SK-N-SH (cell line): ENCODE results near the gene CPN1. TPM values are rescaled to one million over a fixed set of nuclear protein-coding genes. Genes with fewer than 3 reads are reported as not detected.

ENCODE experiments used
- CTCF ChIA-PET: fragments of 300-600, 350-600 bp; formaldehyde crosslinking; extraction: SDS; loops from one replicate; lab custom pipeline; 2021; lab: Yijun Ruan, JAX
- POLR2A ChIA-PET: fragments of 350-600 bp; sonication (Branson Sonifier 250); formaldehyde crosslinking; extraction: SDS; loops from one replicate; lab custom pipeline; 2020; ENCODE audit warnings: antibody characterized with exemption, inconsistent platforms; lab: Yijun Ruan, JAX
- DNase-seq: peaks from one replicate; pipeline ENCODE4 v3.0.0; 2012
- H2AFZ ChIP-seq: fragments of 200-600 bp; sonication (generic); 2 replicates; pipeline ENCODE4 v1.8.1; 2016; ENCODE audit warnings: antibody characterized with exemption, mild to moderate bottlenecking, low read depth
- H3F3A ChIP-seq: fragments of 200-600 bp; sonication (generic); replicated peaks from 2 replicates; pipeline ENCODE3; 2016; ENCODE audit warnings: antibody characterized with exemption, mild to moderate bottlenecking; ENCODE audit not compliant: insufficient read depth
- H3K27ac ChIP-seq, 2 experiments: fragments of 200-500 bp in 1 of 2; fragments of 200-600 bp in 1 of 2; sonication (Bioruptor generic) in 1 of 2; sonication (generic), shearing (Covaris generic) in 1 of 2; 2 replicates each; pipeline versions ENCODE4 v1.5.1 to v1.6.1; 2014 to 2016; ENCODE audit warnings: low read depth in 2 of 2, inconsistent platforms in 1 of 2, low read length in 1 of 2, mild to moderate bottlenecking in 1 of 2, mixed read lengths in 1 of 2
- H3K27me3 ChIP-seq: fragments of 200-600 bp; sonication (generic), shearing (Covaris generic); 2 replicates; pipeline ENCODE4 v1.6.1; 2016; ENCODE audit warnings: mixed run types; ENCODE audit not compliant: insufficient read depth
- H3K36me3 ChIP-seq, 2 experiments: fragments of 200-500 bp in 1 of 2; fragments of 200-600 bp in 1 of 2; sonication (Bioruptor generic) in 1 of 2; sonication (generic) in 1 of 2; replicated peaks in 1 of 2; 2 replicates each; pipeline versions ENCODE3 to v1.5.1; 2014 to 2016; ENCODE audit warnings: low read length in 1 of 2, mild to moderate bottlenecking in 1 of 2; ENCODE audit not compliant: insufficient read depth in 2 of 2, control insufficient read depth in 1 of 2
- H3K4me1 ChIP-seq, 2 experiments: fragments of 200-500 bp in 1 of 2; fragments of 200-600 bp in 1 of 2; sonication (Bioruptor generic) in 1 of 2; sonication (generic), shearing (Covaris generic) in 1 of 2; 2 replicates each; pipeline versions ENCODE4 v1.5.1 to v1.6.1; 2014 to 2016; ENCODE audit warnings: low read depth in 1 of 2, low read length in 1 of 2, mixed run types in 1 of 2; ENCODE audit not compliant: insufficient read depth in 2 of 2, control insufficient read depth in 1 of 2
- H3K4me2 ChIP-seq: fragments of 200-600 bp; sonication (generic), shearing (Covaris generic); 2 replicates; pipeline ENCODE4 v1.6.1; 2017; ENCODE audit warnings: mixed run types
- H3K4me3 ChIP-seq, 2 experiments: fragments of 200-500 bp in 1 of 2; fragments of 200-600 bp in 1 of 2; sonication (Bioruptor generic) in 1 of 2; sonication (generic), shearing (Covaris generic) in 1 of 2; 2 replicates each; pipeline versions ENCODE4 v1.5.1 to v1.8.1; 2014 to 2016; ENCODE audit warnings: low read depth in 2 of 2, inconsistent platforms in 1 of 2, low read length in 1 of 2, mild to moderate bottlenecking in 1 of 2, mixed read lengths in 1 of 2, moderate library complexity in 1 of 2
- H3K79me2 ChIP-seq: fragments of 200-600 bp; sonication (generic); 2 replicates; pipeline ENCODE4 v1.8.1; 2017; ENCODE audit warnings: mild to moderate bottlenecking; ENCODE audit not compliant: insufficient read depth
- H3K9ac ChIP-seq: fragments of 200-600 bp; sonication (generic); 2 replicates; pipeline ENCODE4 v1.6.1; 2017; ENCODE audit warnings: mixed run types
- H3K9me2 ChIP-seq: fragments of 200-600 bp; sonication (generic); 2 replicates; pipeline ENCODE4 v1.6.1; 2017; ENCODE audit warnings: mixed run types
- H3K9me3 ChIP-seq: fragments of 200-600 bp; sonication (generic); 2 replicates; pipeline ENCODE4 v1.6.1; 2017; ENCODE audit warnings: mixed run types, mild to moderate bottlenecking, moderate library complexity
- H4K20me1 ChIP-seq: fragments of 200-600 bp; sonication (generic); 2 replicates; pipeline ENCODE4 v1.6.1; 2017; ENCODE audit warnings: mild to moderate bottlenecking, mixed run types; ENCODE audit not compliant: insufficient read depth
- GABPA ChIP-seq: IDR thresholded peaks from 2 replicates; pipeline ENCODE4 v1.4.0; 2012; ENCODE audit warnings: low read depth, mild to moderate bottlenecking
- JUND ChIP-seq: IDR thresholded peaks from 2 replicates; pipeline ENCODE4 v1.4.0; 2012
- MXI1 ChIP-seq: IDR thresholded peaks from 2 replicates; pipeline ENCODE4 v1.6.1; 2012; ENCODE audit warnings: mild to moderate bottlenecking, low read depth, low read length, improper control_type of control experiment
- RAD21 ChIP-seq: IDR thresholded peaks from 2 replicates; pipeline ENCODE4 v1.6.1; 2012; ENCODE audit warnings: mild to moderate bottlenecking, low read length
- REST ChIP-seq: IDR thresholded peaks from 2 replicates; pipeline ENCODE4 v1.6.1; 2012; ENCODE audit warnings: mild to moderate bottlenecking, low read depth, low read length, moderate library complexity
- RXRA ChIP-seq: IDR thresholded peaks from 2 replicates; pipeline ENCODE4 v1.4.0; 2012; ENCODE audit warnings: low read depth, mild to moderate bottlenecking, borderline replicate concordance
- SMC3 ChIP-seq: IDR thresholded peaks from 2 replicates; pipeline ENCODE4 v1.6.1; 2012; ENCODE audit warnings: low read depth, low read length, improper control_type of control experiment
- TAF1 ChIP-seq: IDR thresholded peaks from 2 replicates; pipeline ENCODE4 v1.6.1; 2012; ENCODE audit warnings: low read depth, mild to moderate bottlenecking, low read length, moderate library complexity, borderline replicate concordance
- USF2 ChIP-seq: fragments of 150-350 bp; IDR thresholded peaks from 2 replicates; pipeline ENCODE4 v1.6.1; 2017; ENCODE audit warnings: antibody characterized with exemption, low read length, low read depth, borderline replicate concordance
- WGBS: methylation state at CpG from one replicate; pipeline ENCODE4 v1.1.6; 2017; ENCODE audit warnings: low lambda C conversion rate; 5-methylcytosine and 5-hydroxymethylcytosine counted together
- polyA plus RNA-seq, 3 experiments: library from polyadenylated mRNA; depleted of rRNA; stranded (reverse); fragments of >200 nt; gene quantifications; 2 replicates each; pipeline ENCODE4 v1.2.3, GENCODE V29; 2012
- TF ChIP-seq, protein P1 (sequence below): IDR thresholded peaks from 2 replicates; pipeline ENCODE4 v1.4.0; 2012; ENCODE audit warnings: low read depth, borderline replicate concordance
- TF ChIP-seq, protein P2 (sequence below): fragments of 200-600 bp; sonication (generic); IDR thresholded peaks from 2 replicates; pipeline ENCODE4 v1.6.1; 2017; ENCODE audit warnings: antibody characterized with exemption, mild to moderate bottlenecking, moderate library complexity

Gene CPN1
- polyA plus RNA-seq, 1 of the 3 experiments (the other 2 are of a cell fraction), result not detected

DNA sequence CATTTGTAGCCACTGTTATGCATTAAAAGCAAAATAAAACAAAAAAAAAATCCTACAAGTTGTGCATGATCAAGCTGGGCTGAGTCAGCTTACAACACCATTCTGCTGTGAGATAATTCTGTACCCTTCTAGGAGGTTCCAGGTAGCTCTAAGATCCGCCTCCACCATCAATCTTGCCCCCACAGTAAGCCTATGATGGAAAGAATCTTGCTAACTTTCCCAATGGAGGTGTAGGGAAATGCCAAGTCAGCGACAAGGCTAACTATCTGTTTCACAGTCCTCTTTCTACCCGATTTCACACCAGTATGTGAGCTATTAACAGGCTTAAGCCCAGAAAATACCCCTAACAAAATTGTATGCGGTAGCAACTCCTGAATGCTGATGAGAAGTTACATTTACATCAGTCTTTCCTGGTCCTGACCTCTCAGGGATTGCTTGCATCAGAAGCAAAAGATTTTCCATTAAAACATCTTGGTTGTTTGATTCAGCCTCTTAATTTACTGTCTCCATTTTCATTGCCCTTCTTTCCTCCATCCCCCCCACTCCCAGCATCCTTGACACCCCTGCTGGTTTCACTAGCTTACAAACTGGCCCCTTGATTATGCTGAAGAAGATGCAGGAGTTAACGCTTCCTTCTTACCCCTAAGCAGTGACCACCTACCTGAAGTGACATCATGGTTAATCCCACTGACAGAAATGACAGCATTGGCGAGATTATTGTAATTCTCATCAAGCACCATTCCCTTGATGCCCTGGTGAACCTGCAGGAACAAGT is 27.8 kb downstream of the CPN1 start:
- Histone ChIP-seq H3K27me3 (no peaks in the 10 kb centered on the region), H3K4me1 (no peaks in the 10 kb centered on the region), H4K20me1 (no peaks in the 10 kb centered on the region), H3K79me2 (no peaks in the 10 kb centered on the region), H3K9me3 (no peaks in the 10 kb centered on the region), H3K9me2 (no peaks in the 10 kb centered on the region), H3K9ac (no peak overlapping the region), H3F3A (no peaks in the 10 kb centered on the region), H2AFZ (no peak overlapping the region), H3K4me2 (no peak overlapping the region), H3K4me3 (no peak overlapping the region), H3K27ac (no peak overlapping the region), H3K36me3 (no peaks in the 10 kb centered on the region)
- 46% methylated on average over 6 of the region's 6 CpGs for WGBS
- no peak for TF ChIP-seq MXI1
- no peak for TF ChIP-seq GABPA
- TF ChIP-seq USF2, result no peak
- POLR2A ChIA-PET, result interaction anchor here (0.7 kb wide), 1 partner anchor 626 kb away, joined by 4 read pairs; no protein-coding TSS in a partner anchor
- DNase-seq, result no peak
- CTCF ChIA-PET, result interaction anchor here (0.7 to 3.2 kb wide), 4 partner anchors 8 to 208 kb away, joined by 3 to 23 read pairs (median 4); partner anchors contain the start of gene DNMBP

DNA sequence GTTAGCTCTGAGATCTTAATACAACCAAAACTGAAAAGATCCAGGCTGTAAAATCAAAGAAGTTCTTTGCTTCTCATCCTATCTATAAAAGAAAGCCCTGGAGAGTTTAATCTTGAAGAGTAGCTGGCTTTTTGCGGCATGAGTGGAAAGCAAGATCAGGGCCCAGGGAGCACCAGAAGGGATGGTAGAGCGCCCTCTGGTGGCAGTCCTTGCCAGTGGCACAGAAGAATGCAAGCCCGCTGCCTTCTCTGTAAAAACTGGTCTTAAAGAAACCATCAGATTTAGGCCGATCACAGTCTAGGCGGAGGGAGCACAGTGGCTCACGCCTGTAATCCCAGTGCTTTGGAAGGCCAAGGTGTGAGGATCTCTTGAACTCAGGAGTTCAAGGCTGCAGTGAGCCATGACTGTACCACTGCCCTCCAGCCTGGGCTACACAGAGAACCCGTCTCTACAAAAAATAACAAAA is 35.6 kb downstream of the CPN1 start:
- ChIA-PET POLR2A (no interaction called here), CTCF (interaction anchor here (0.6 to 7.4 kb wide), 67 partner anchors 8 to 610 kb away, joined by 3 to 122 read pairs (median 4); partner anchors contain the start of gene DNMBP)
- H3K27me3 ChIP-seq, result no peaks in the 10 kb centered on the region
- no peaks in the 10 kb centered on the region for H4K20me1 ChIP-seq
- H3K9me3 ChIP-seq, result no peaks in the 10 kb centered on the region
- 19% methylated on average over 7 of the region's 7 CpGs for WGBS
- H3K4me1 ChIP-seq, result peaks cover 0 to 12% of the 10 kb centered on the region in 2 experiments; a peak in 2 of 4 replicates
- no peaks in the 10 kb centered on the region for H3K79me2 ChIP-seq
- no peak overlapping the region; a peak in 1 of 4 replicates for H3K4me3 ChIP-seq
- H3K9me2 ChIP-seq, result no peaks in the 10 kb centered on the region
- TF ChIP-seq RAD21, result peak; percentile 87
- no peak for TF ChIP-seq JUND
- TF ChIP-seq, protein P1, sequence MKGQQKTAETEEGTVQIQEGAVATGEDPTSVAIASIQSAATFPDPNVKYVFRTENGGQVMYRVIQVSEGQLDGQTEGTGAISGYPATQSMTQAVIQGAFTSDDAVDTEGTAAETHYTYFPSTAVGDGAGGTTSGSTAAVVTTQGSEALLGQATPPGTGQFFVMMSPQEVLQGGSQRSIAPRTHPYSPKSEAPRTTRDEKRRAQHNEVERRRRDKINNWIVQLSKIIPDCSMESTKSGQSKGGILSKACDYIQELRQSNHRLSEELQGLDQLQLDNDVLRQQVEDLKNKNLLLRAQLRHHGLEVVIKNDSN, result no peak
- no peak for TF ChIP-seq RXRA
- no peak for TF ChIP-seq REST
- peak; percentile 96 for TF ChIP-seq SMC3
- TF ChIP-seq, protein P2, sequence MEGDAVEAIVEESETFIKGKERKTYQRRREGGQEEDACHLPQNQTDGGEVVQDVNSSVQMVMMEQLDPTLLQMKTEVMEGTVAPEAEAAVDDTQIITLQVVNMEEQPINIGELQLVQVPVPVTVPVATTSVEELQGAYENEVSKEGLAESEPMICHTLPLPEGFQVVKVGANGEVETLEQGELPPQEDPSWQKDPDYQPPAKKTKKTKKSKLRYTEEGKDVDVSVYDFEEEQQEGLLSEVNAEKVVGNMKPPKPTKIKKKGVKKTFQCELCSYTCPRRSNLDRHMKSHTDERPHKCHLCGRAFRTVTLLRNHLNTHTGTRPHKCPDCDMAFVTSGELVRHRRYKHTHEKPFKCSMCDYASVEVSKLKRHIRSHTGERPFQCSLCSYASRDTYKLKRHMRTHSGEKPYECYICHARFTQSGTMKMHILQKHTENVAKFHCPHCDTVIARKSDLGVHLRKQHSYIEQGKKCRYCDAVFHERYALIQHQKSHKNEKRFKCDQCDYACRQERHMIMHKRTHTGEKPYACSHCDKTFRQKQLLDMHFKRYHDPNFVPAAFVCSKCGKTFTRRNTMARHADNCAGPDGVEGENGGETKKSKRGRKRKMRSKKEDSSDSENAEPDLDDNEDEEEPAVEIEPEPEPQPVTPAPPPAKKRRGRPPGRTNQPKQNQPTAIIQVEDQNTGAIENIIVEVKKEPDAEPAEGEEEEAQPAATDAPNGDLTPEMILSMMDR, result peak; percentile 97
- TF ChIP-seq TAF1, result no peak
- peak; percentile 74 for DNase-seq
- peak overlapping the region in 1 of 2 experiments; percentile 41; a peak in 1 of 4 replicates for H3K27ac ChIP-seq
- peaks cover 6% of the 10 kb centered on the region for H3F3A ChIP-seq
- peak overlapping the region; percentile 80 for H2AFZ ChIP-seq
- no peak overlapping the region for H3K9ac ChIP-seq
- no peaks in the 10 kb centered on the region for H3K36me3 ChIP-seq
- H3K4me2 ChIP-seq, result no peak overlapping the region; the same call in 1 of the 2 replicates
